ENCODE data around the gene RGL2.

RGL2 gene

GRCh38 chr6:33313709-33314514 is 15.2 kb upstream of the RGL2 start, which contains the start of gene TAPBP:
Gene TAPBP, minus strand, starts transcription at chr6:33314078. Its CDS starts 37 bp downstream, at chr6:33314041.
- H3K9me3 ChIP-seq (ENCODE audit: insufficient read depth, low read length, severe bottlenecking): no peaks in the 10 kb centered on the region
- H3K4me3 ChIP-seq (ENCODE audit: low read depth in 1 of 2, low read length in 2 of 2): peak within 1 kb of the TSS; percentile 62 to 78
- peak within 1 kb of the TSS; percentile 97 for H3K4me2 ChIP-seq (ENCODE audit: insufficient read depth, low read length)
- peak within 1 kb of the TSS; percentile 91 for H3K27ac ChIP-seq (ENCODE audit: low read length)
- no peak for TF ChIP-seq EZH2 (IDR thresholded peaks at IDR 0.05; ENCODE audit: borderline replicate concordance, low read depth, low read length, severe bottlenecking)
- no peak for TF ChIP-seq CTCF (IDR thresholded peaks at IDR 0.05; ENCODE audit: borderline replicate concordance, extremely low read depth, low read length, poor library complexity, severe bottlenecking)
- peaks cover 49% of the 10 kb centered on the region for H3K4me1 ChIP-seq (ENCODE audit: insufficient read depth, low read length)
- peaks cover 13% of the 10 kb centered on the region for H4K20me1 ChIP-seq (ENCODE audit: insufficient read depth, low read length)
- ATAC-seq (ENCODE audit: insufficient read depth, low read depth) (peak; percentile 67), DNase-seq (peak; percentile 82)
- H3K27me3 ChIP-seq (ENCODE audit: insufficient read depth, low read length, poor library complexity): no peaks in the 10 kb centered on the region
- H3K79me2 ChIP-seq (ENCODE audit: insufficient read depth, low read length): peaks cover 62% of the 10 kb centered on the region
- H3K36me3 ChIP-seq (ENCODE audit: insufficient read depth, low read length): peaks cover 25% of the 10 kb centered on the region
- peak within 1 kb of the TSS; percentile 85 for H2AFZ ChIP-seq (ENCODE audit: low read depth, low read length)
- peak within 1 kb of the TSS; percentile 85 for H3K9ac ChIP-seq (ENCODE audit: low read depth, low read length)

GRCh38 chr6:33313105-33313708 is 14.5 kb upstream of the RGL2 start:
- TF ChIP-seq EZH2 (IDR thresholded peaks at IDR 0.05; ENCODE audit: borderline replicate concordance, low read depth, low read length, severe bottlenecking) (no peak), CTCF (IDR thresholded peaks at IDR 0.05; ENCODE audit: borderline replicate concordance, extremely low read depth, low read length, poor library complexity, severe bottlenecking) (no peak)
- H3K79me2 ChIP-seq (ENCODE audit: insufficient read depth, low read length): peaks cover 69% of the 10 kb centered on the region
- H3K9me3 ChIP-seq (ENCODE audit: insufficient read depth, low read length, severe bottlenecking): no peaks in the 10 kb centered on the region
- H2AFZ ChIP-seq (ENCODE audit: low read depth, low read length): peak overlapping the region; percentile 85
- peaks cover 42% of the 10 kb centered on the region for H3K4me1 ChIP-seq (ENCODE audit: insufficient read depth, low read length)
- peaks cover 22% of the 10 kb centered on the region for H3K36me3 ChIP-seq (ENCODE audit: insufficient read depth, low read length)
- peak; percentile 33 for ATAC-seq (ENCODE audit: insufficient read depth, low read depth)
- H3K27me3 ChIP-seq (ENCODE audit: insufficient read depth, low read length, poor library complexity): no peaks in the 10 kb centered on the region
- H3K9ac ChIP-seq (ENCODE audit: low read depth, low read length): peak overlapping the region; percentile 85
- peak overlapping the region; percentile 91 for H3K27ac ChIP-seq (ENCODE audit: low read length)
- H3K4me3 ChIP-seq (ENCODE audit: low read depth in 1 of 2, low read length in 2 of 2): peak overlapping the region; percentile 62 to 78
- H3K4me2 ChIP-seq (ENCODE audit: insufficient read depth, low read length): peak overlapping the region; percentile 97
- peak; percentile 61 for DNase-seq
- peaks cover 16% of the 10 kb centered on the region for H4K20me1 ChIP-seq (ENCODE audit: insufficient read depth, low read length)

GRCh38 chr6:33312361-33313104 is 13.8 kb upstream of the RGL2 start:
- ATAC-seq (ENCODE audit: insufficient read depth, low read depth) (peak; percentile 28), DNase-seq (peak; percentile 76)
- Histone ChIP-seq H3K79me2 (ENCODE audit: insufficient read depth, low read length) (peaks cover 75% of the 10 kb centered on the region), H3K27me3 (ENCODE audit: insufficient read depth, low read length, poor library complexity) (no peaks in the 10 kb centered on the region), H3K4me2 (ENCODE audit: insufficient read depth, low read length) (peak overlapping the region; percentile 97), H3K27ac (ENCODE audit: low read length) (peak overlapping the region; percentile 91), H4K20me1 (ENCODE audit: insufficient read depth, low read length) (peaks cover 17% of the 10 kb centered on the region), H3K4me3 (ENCODE audit: low read depth in 1 of 2, low read length in 2 of 2) (peak overlapping the region; percentile 62 to 78), H3K4me1 (ENCODE audit: insufficient read depth, low read length) (peaks cover 40% of the 10 kb centered on the region), H3K36me3 (ENCODE audit: insufficient read depth, low read length) (peaks cover 28% of the 10 kb centered on the region), H3K9ac (ENCODE audit: low read depth, low read length) (peak overlapping the region; percentile 85), H3K9me3 (ENCODE audit: insufficient read depth, low read length, severe bottlenecking) (no peaks in the 10 kb centered on the region), H2AFZ (ENCODE audit: low read depth, low read length) (peak overlapping the region; percentile 85; the same call in 1 of the 2 replicates)
- TF ChIP-seq CTCF (IDR thresholded peaks at IDR 0.05; ENCODE audit: borderline replicate concordance, extremely low read depth, low read length, poor library complexity, severe bottlenecking) (no peak), EZH2 (IDR thresholded peaks at IDR 0.05; ENCODE audit: borderline replicate concordance, low read depth, low read length, severe bottlenecking) (no peak)

Data from DND-41 (cell line).